GM06990 (cell line): ENCODE results near the gene TMEM125.

ENCODE experiments used
- DNase-seq: peaks from one replicate; pipeline ENCODE4 v3.0.0-alpha.2; 2011; ENCODE audit not compliant: insufficient read length; ENCODE audit errors: extremely low read depth
- H3K27me3 ChIP-seq: replicated peaks from 2 replicates; pipeline ENCODE4 v1.6.0; 2011; ENCODE audit warnings: low read length; ENCODE audit not compliant: control insufficient read depth, insufficient read depth
- H3K36me3 ChIP-seq: 2 replicates; pipeline ENCODE4 v1.5.1; 2011; ENCODE audit warnings: low read length; ENCODE audit not compliant: control insufficient read depth, insufficient read depth
- H3K4me3 ChIP-seq: replicated peaks from 2 replicates; pipeline ENCODE4 v1.5.1; 2011; ENCODE audit warnings: low read depth, mild to moderate bottlenecking, control low read depth, low read length
- CTCF ChIP-seq: IDR thresholded peaks from 2 replicates; pipeline ENCODE4 v1.5.1; 2011; ENCODE audit warnings: low read length, control low read depth, mild to moderate bottlenecking, inconsistent platforms; ENCODE audit not compliant: insufficient read depth, poor library complexity, severe bottlenecking

The TMEM125 gene

GRCh38 chr1:43276673-43277072 is 6.9 kb downstream of the TMEM125 start:
- no peak for DNase-seq
- TF ChIP-seq CTCF = no peak
- Histone ChIP-seq H3K36me3 (no peaks in the 10 kb centered on the region), H3K27me3 (no peaks in the 10 kb centered on the region), H3K4me3 (no peak overlapping the region)

GRCh38 chr1:43277116-43277876 is 7.5 kb downstream of the TMEM125 start:
- no peak for DNase-seq
- H3K27me3 ChIP-seq = no peaks in the 10 kb centered on the region
- H3K36me3 ChIP-seq = no peaks in the 10 kb centered on the region
- H3K4me3 ChIP-seq = no peak overlapping the region
- TF ChIP-seq CTCF = no peak

- no peaks in the 10 kb centered on the region; the same call in 1 of the 2 replicates for H3K27me3 ChIP-seq
- no peak overlapping the region for H3K4me3 ChIP-seq
- DNase-seq = no peak
- H3K36me3 ChIP-seq = no peaks in the 10 kb centered on the region
- no peak for TF ChIP-seq CTCF
These were observed 9.4 kb downstream of the TMEM125 start for GRCh38 chr1:43279161-43279560.

GRCh38 chr1:43279666-43280065 is 9.9 kb downstream of the TMEM125 start:
- no peak for TF ChIP-seq CTCF
- no peak for DNase-seq
- H3K27me3 ChIP-seq = no peaks in the 10 kb centered on the region; the same call in 1 of the 2 replicates
- no peaks in the 10 kb centered on the region for H3K36me3 ChIP-seq
- H3K4me3 ChIP-seq = no peak overlapping the region

GRCh38 chr1:43280692-43281091 is 10.9 kb downstream of the TMEM125 start:
- H3K36me3 ChIP-seq = no peaks in the 10 kb centered on the region
- no peak overlapping the region for H3K4me3 ChIP-seq
- no peak for DNase-seq
- no peak for TF ChIP-seq CTCF
- H3K27me3 ChIP-seq = no peaks in the 10 kb centered on the region; the same call in 1 of the 2 replicates
